NOMO-1 treated with dmso at 0.1 percent for 144 hours (cell line): ENCODE results near the gene ENO2.
"Not testable (repeated sequence)": the region's sequence is repeated elsewhere in the genome, so short reads cannot be mapped to it uniquely, and the experiment has no call there.

Source experiments
- DNase-seq: peaks from one replicate; lab custom pipeline; 2025; ENCODE audit not compliant: unreplicated experiment; lab: John Stamatoyannopoulos, UW

Gene ENO2

GRCh38 chr12:6886206-6886999, 28.0 kb upstream of the ENO2 start:
- not testable (repeated sequence) for DNase-seq

DNA sequence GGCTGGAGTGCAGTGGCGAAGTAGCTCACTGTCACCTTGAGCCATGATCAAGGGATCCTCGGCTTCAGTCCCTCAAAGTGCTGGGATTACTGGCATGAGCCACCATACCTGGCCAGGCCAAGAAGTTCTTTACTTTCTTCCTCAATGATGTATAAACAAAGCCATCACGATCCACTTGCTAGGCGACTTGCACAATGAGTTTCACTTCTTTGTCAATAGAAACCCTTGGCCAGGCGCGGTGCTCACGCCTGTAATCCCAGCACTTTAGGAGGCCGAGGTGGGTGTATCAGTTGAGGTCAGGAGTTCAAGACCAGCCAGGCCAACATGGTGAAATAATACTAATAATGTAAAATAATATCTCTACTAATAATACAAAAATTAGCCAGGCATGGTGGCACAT, 26.9 kb upstream of the ENO2 start:
- DNase-seq = peak; percentile 55

GRCh38 chr12:6888360-6888759, 26.0 kb upstream of the ENO2 start:
- DNase-seq = no peak

DNA sequence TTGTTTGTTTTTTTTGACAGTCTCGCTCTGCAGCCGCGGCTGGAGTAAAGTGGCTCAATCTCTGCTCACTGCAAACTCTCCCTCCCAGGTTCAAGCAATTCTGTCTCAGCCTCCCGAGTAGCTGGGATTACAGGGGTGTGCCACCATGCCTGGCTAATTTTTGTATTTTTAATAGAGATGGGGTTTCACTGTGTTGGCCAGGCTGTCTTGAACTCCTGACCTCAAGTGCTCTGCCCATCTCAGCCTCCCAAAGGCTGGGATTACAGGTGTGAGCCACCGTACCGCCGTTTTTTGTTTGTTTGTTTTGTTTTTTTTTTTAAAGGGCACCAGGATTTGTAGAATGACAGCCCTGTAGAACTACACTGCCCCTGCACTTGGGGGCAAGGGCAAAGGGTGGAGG, 25.6 kb upstream of the ENO2 start:
- DNase-seq = not testable (repeated sequence)

DNA sequence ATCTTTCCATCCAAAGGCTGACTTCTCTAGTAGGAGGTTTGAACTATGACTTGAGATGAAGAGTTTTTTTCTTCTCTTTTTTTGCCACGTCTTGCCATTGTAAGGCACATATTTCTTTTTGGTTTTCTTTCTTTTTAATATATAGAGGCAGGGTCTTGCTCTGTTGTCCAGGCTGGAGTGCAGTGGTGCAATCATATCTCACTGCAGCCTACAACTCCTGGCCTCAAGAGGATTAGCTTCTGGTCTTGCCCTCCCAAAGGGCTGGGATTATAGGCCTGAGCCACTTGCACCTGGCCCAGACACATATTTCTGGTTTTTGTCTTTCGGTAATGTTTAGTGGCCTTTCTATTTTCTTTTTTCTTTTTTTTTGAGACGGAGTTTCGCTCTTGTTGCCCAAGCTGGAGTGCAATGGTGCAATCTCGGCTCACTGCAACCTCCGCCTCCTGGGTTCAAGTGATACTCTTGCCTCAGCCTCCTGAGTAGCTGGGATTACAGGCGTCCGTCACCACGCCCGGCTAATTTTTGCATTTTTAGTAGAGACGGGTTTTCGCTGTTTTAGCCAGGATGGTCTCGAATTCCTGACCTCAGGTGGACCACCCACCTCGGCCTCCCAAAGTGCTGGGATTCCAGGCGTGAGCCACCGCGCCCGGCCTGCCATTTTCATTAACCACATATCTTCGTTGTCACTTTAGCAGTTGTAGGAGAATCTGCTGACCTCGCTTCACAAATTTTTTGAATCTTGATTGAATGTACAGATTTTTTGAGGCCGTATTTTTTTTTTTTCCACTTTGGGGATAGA, 24.4 kb upstream of the ENO2 start:
- DNase-seq = not testable (repeated sequence)

DNA sequence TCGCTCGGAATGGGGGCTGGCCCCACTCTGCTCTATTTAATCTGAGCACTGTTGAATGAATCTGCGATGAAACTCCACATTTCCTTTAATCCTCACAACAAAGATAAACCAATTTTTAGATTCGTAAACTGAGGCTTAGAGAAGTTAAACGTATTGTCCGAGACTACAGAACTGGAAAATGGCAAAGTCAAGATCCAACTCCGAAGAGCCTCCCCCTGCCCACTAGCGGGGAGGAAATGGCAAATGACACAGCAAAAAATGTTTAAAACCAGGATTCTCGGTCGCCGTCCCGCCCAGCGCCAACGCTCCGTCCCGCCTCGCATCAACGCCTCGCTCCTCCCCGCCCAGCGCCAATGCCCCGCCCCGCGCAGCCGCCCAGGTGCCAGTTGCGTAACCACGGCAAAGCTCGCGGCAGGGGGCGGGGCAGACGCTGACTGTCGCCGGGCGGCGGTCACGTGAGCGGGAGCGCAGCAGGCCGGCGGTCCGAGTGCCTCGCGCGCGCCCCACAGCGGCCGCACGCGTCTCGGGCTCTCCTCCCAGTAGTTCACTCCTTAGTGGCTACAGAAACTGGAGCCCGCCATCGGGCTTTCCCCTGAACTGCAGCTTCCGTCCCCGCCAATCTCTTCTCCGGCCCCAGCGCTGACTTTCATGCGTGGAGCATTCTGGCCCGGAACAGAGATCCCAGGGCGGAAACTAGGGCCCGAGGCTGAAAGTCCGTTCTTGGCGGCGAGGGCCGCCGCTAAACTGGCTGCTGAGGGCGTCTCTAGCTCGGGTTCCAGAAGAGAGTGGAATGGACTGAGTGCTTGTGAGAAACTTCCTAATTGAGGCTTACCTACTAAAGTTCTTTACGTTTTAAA, 23.4 kb upstream of the ENO2 start:
- DNase-seq = peak; percentile 98

GRCh38 chr12:6891646-6892001, 22.8 kb upstream of the ENO2 start:
- no peak for DNase-seq

DNA sequence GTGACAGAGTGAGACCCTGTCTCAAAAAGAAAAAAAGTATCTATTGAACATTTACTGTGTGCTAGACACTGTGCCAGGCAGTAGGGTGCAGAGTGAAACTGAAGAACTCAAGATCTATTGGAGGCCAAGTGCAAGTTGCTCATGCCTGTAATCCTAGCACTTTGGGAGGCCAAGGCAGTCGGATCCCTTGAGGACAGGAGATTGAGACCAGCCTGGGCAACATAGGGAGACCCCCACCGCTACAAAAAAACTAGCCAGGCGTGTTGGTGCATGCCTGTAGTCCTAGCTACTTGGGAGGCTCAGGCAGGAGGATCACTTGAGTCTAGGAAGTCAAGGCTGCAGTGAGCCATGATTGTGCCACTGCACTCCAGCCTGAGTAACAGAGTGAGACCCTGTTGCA, 21.7 kb upstream of the ENO2 start:
- not testable (repeated sequence) for DNase-seq

DNA sequence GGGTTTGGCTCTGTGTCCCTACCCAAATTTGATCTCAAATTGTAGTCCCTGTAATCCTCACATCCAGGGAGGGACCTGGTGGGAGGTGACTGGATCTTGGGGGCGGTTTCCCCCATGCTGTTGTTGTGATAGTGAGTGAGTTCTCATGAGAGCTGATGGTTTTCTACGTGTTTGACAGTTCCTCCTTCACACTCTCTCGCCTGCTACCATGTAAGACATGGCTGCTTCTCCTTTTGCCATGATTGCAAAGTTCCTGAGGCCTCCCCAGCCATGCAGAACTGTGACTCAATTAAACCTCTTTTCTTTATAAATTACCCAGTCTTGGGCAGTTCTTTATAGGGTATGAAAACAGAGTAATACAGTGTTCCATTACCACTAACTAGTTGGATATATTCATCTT, 20.1 kb upstream of the ENO2 start:
- DNase-seq = no peak

DNA sequence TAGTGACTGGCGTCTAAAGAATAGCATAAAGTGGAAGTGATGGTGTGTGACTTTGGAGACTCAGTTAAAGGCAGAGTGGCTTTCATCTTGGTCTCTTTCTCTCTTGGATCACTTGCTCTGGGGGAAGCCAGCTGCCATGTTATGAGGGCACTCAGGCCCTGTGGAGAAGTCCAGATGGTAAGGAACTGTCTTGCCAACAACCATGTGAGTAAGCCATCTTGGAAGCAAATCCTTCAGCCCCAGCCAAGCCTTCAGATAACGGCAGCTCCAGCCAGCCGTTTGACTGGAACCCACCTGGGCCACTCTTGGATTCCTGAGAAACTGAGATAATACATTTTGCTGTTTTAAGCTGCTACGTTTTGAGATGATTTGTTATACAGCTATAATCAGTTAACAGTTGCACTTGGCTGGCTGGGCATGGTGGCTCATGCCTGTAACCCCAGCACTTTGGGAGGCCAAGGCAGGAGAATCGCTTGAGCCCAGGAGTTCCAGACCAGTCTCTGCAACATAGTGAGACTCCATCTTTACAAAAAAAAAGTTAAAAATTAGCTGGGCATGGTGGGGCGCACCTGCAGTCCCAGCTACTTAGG, 17.4 kb upstream of the ENO2 start:
- DNase-seq = no peak

GRCh38 chr12:6899427-6899826, 15.0 kb upstream of the ENO2 start:
- DNase-seq = no peak

- no peak for DNase-seq
Measured at GRCh38 chr12:6899837-6900519, 14.4 kb upstream of the ENO2 start.

GRCh38 chr12:6902448-6902847, 11.9 kb upstream of the ENO2 start:
- DNase-seq = no peak

DNA sequence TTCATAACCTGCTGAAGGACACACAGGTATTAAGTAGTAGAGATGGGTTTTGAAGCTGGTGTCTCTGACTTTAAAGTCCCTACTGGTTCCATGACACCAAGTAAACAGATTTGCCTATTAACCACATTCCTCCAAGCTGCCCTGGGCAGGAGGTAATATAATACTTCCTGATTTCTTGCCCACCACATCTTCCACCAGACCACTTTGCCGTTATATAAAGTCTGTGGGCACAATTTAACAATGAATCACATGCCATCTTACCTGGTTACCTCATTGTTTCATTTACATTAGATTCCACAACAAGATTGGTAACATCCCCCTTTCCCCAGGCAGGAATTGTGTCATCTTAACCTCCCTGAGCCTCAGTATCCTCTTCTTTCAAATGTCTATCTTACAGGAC, 10.7 kb upstream of the ENO2 start:
- DNase-seq = no peak

DNA sequence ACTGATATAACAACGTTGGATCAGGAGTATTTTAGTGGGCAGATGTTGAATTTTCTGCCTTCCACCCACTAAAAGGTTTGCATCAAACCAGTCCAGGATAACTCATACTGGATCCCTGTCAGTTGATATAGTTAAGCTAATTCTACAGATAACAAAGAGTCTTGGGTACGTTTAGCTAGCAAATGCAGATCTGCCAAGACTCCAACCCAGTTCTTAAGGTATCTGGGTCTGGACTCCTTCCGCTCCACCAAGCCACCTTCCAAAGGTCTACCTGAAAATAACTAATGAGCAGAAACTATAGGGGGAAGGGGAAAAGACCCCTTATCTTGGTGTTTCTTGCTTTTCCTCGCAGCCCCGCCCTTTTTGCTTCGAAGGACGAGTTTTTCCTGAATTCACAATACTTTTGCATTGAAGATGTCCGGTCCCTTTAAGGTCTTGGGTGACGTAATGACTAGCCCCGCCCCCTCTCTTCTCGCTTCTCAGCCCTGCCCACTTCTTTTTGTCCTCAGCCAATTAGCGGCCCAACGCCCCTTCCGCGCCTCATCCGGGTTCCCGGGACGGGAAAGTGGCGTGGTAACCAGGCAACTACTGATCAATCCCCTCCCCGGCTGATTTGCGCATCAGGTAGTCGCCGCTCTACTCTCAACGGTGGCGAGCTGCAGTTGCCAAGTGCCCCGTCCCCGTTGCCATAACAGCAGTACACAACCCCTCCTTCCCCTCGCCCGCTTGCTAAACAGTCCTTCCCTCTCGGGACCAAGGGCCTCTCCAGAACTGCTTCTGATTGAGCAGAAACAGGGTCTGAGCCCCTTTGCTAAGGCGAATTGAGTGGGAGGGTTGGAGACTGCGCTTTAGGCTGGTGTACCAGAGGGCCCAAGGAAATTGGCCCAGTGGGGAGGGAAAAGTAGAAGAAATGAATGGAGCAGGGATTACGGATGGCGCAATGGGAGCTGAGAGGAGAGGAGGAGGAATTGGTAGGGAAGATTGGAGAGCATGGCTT, 9.8 kb upstream of the ENO2 start, which contains the start of gene LRRC23:
LRRC23 (plus strand) TSS at position 543 of the 997 bp plus-strand sequence. CDS start 812 bp downstream, outside the sequence.
- peak; percentile 86 for DNase-seq

GRCh38 chr12:6905414-6906040, 8.9 kb upstream of the ENO2 start:
- DNase-seq = no peak

- not testable (repeated sequence) for DNase-seq
Measured at GRCh38 chr12:6908141-6908540, 6.2 kb upstream of the ENO2 start.

DNA sequence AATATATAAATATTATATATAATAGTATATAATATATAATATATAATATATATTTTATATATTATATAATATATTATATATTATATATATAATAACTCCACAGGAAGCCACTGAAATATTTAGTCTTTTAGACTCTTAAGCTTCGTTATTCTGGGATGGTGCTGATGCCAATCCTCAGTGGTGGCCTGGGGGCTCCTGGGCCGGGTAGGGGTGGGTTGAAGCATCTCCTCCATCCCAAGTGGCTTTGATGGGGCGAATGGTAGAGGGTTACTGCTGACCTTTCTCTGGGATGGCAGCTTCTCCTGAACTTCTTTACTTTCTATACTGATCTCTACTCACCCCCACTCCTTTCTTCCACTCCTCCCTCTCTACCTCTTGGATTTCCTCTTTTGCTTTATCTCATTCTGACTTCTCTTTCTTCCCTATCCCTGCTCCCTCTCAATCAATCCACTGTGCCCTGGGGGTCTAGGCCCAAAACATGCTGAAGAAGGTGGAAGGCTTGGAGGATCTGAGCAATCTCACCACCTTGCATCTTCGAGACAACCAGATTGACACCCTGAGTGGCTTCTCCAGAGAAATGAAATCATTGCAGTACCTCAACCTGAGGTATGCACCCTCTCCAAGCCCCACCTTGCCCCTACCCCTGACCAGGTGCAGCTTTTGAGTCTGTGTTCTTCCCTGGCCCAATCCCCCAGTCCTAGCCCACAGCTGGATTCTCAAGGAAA, 4.8 kb upstream of the ENO2 start:
- DNase-seq = peak; percentile 20
